K562 (cell line): ENCODE data around the gene PLOD1. TPM values are rescaled to one million over a fixed set of nuclear protein-coding genes. Genes with fewer than 3 reads are reported as not detected.
A peak's percentile ranks its signal among the peaks of the same experiment; 100 is the strongest.

Source experiments
- AFF1 ChIP-seq, 2 experiments: fragments of 450-650 bp; IDR thresholded peaks; 2 replicates each; pipeline ENCODE4 v1.6.1; 2018; ENCODE audit warnings: mild to moderate bottlenecking in 2 of 2, low read depth in 1 of 2; ENCODE audit not compliant: partially characterized antibody in 2 of 2
- CHD4 ChIP-seq: fragments of 200-600 bp; sonication (generic); IDR thresholded peaks from 3 replicates; pipeline ENCODE4 v1.6.1; 2012; ENCODE audit warnings: low read depth, mild to moderate bottlenecking, mixed read lengths, low read length, inconsistent platforms; ENCODE audit not compliant: insufficient read depth, insufficient replicate concordance, poor library complexity, severe bottlenecking
- E2F1 ChIP-seq: sonication (generic); formaldehyde crosslinking; IDR thresholded peaks from 2 replicates; pipeline ENCODE4 v1.8.1; 2023; ENCODE audit warnings: mild to moderate bottlenecking, missing genetic modification reagents, moderate library complexity
- ELF4 ChIP-seq: fragments of 450-650 bp; formaldehyde crosslinking; IDR thresholded peaks from 2 replicates; pipeline ENCODE4 v1.4.0; 2022; ENCODE audit warnings: missing genetic modification characterization
- FOXJ2 ChIP-seq: fragments of 200-800 bp; sonication (Bioruptor generic); IDR thresholded peaks from 2 replicates; pipeline ENCODE4 v1.6.1; 2016; ENCODE audit warnings: missing genetic modification characterization, missing compliant biosample characterization
- FOXM1 ChIP-seq, 2 experiments: fragments of 450-650 bp in 1 of 2; sonication (generic) in 1 of 2; formaldehyde crosslinking in 1 of 2; IDR thresholded peaks; 2 replicates each; pipeline versions ENCODE4 v1.6.1 to v1.9.0; 2017 to 2022; ENCODE audit warnings: low read depth in 2 of 2, mild to moderate bottlenecking in 2 of 2, missing genetic modification reagents in 1 of 2, moderate library complexity in 1 of 2
- FUS ChIP-seq: fragments of 200-400 bp; formaldehyde crosslinking; optimal IDR thresholded peaks from 2 replicates; pipeline ENCODE3; 2017; ENCODE audit warnings: low read depth, low read length
- KDM2B ChIP-seq: fragments of 250-450 bp; sonication (Bioruptor Pico); IDR thresholded peaks from 2 replicates; pipeline ENCODE4 v1.8.0; 2021; ENCODE audit warnings: mild to moderate bottlenecking, moderate library complexity
- MITF ChIP-seq: IDR thresholded peaks from 2 replicates; pipeline ENCODE4 v1.6.1; 2014; ENCODE audit warnings: antibody characterized with exemption
- MNT ChIP-seq, 2 experiments: fragments of 450-650 bp; conservative IDR thresholded peaks; 2 replicates each; pipeline ENCODE4 v1.6.1; 2017; ENCODE audit warnings: mild to moderate bottlenecking in 2 of 2, moderate library complexity in 2 of 2
- RBM25 ChIP-seq: fragments of 200-400 bp; formaldehyde crosslinking; IDR thresholded peaks from 2 replicates; pipeline ENCODE4 v1.6.1; 2018; ENCODE audit warnings: low read length, low read depth, moderate library complexity; ENCODE audit not compliant: severe bottlenecking
- RFX7 ChIP-seq: fragments of 250-450 bp; sonication (Bioruptor Pico); IDR thresholded peaks from 2 replicates; pipeline ENCODE4 v1.5.1; 2021; ENCODE audit warnings: mild to moderate bottlenecking
- SRSF3 ChIP-seq: fragments of 200-400 bp; formaldehyde crosslinking; IDR thresholded peaks from 2 replicates; pipeline ENCODE4 v1.6.1; 2016; ENCODE audit warnings: mild to moderate bottlenecking, low read length, moderate library complexity; ENCODE audit not compliant: insufficient read depth
- YY1 ChIP-seq, 3 experiments: IDR thresholded peaks; 2 replicates each; pipeline ENCODE4 v1.6.1; 2011; ENCODE audit warnings: low read length in 2 of 3, mild to moderate bottlenecking in 2 of 3, moderate library complexity in 2 of 3, borderline replicate concordance in 1 of 3, control low read depth in 1 of 3, low read depth in 1 of 3; ENCODE audit not compliant: insufficient read depth in 3 of 3, insufficient replicate concordance in 2 of 3, control insufficient read depth in 1 of 3, insufficient read length in 1 of 3; ENCODE audit errors: extremely low read depth in 1 of 3
- ZNF586 ChIP-seq: fragments of 450-650 bp; formaldehyde crosslinking; conservative IDR thresholded peaks from 2 replicates; pipeline ENCODE4 v1.4.0; 2020; ENCODE audit warnings: mild to moderate bottlenecking, moderate library complexity
- polyA plus RNA-seq, 8 experiments: library from polyadenylated mRNA; depleted of rRNA in 4 of 8; stranded (reverse) in 5 of 8; unstranded in 3 of 8; fragments of >200 nt; fragmentation: Nextera tagmentation in 2 of 8; fragmentation: Illumina TruSeq in 1 of 8; extraction: Ambion mirVana in 2 of 8; extraction: Trizol in 1 of 8; gene quantifications; 2 replicates each; pipeline versions ENCODE4 v1.2.1 to v1.2.3, GENCODE V29; 2011 to 2014; ENCODE audit warnings: inconsistent platforms in 1 of 8, missing spikeins in 1 of 8
- total RNA-seq, 7 experiments: library from RNA; depleted of rRNA in 6 of 7; stranded (reverse); fragments of >200 nt in 6 of 7; fragmentation: Illumina TruSeq in 2 of 7; extraction: Trizol in 2 of 7; gene quantifications; 2 replicates each; pipeline versions ENCODE4 v1.2.1 to v1.2.3, GENCODE V29; 2011 to 2021; ENCODE audit warnings: low replicate concordance in 1 of 7

Gene PLOD1
- total and polyA plus RNA-seq, 9 of the 15 experiments (the other 6 are each of a cell fraction or from before 2014, with no cell fraction given), result 16.6 to 90.8 (median 52.7) TPM

- no peak for TF ChIP-seq MITF
- TF ChIP-seq RFX7 (CRISPR knock-in tag), result no peak
- TF ChIP-seq ELF4 (CRISPR knock-in tag), result 0 out of 2 replicates have a peak, but pooled peaks have one; percentile 37
- TF ChIP-seq AFF1 (IDR thresholded peaks at IDR 0.05; ENCODE audit: low read depth in 1 of 2, partially characterized antibody in 2 of 2), result peak in 1 of 2 experiments; percentile 88
- TF ChIP-seq FOXJ2 (tag), result 0 out of 2 replicates have a peak, but pooled peaks have one; percentile 33
- TF ChIP-seq MNT (conservative IDR thresholded peaks at IDR 0.05), result peak; percentile 85 to 94
- peak; percentile 87 for TF ChIP-seq FUS
- TF ChIP-seq FOXM1 (IDR thresholded peaks at IDR 0.05; ENCODE audit: low read depth), result no peak
- TF ChIP-seq FOXM1 (CRISPR knock-in tag; IDR thresholded peaks at IDR 0.05; ENCODE audit: low read depth), result no peak
- TF ChIP-seq ZNF586 (CRISPR knock-in tag), result no peak
- TF ChIP-seq KDM2B (CRISPR knock-in tag), result no peak
- 0 out of 2 replicates have a peak, but pooled peaks have one; percentile 54 for TF ChIP-seq SRSF3
- no peak for TF ChIP-seq CHD4
- peak; percentile 93 to 99 (median 96) for TF ChIP-seq YY1 (IDR thresholded peaks at IDR 0.05; ENCODE audit: borderline replicate concordance in 1 of 3, control insufficient read depth in 1 of 3, extremely low read depth in 1 of 3, insufficient read depth in 3 of 3, insufficient read length in 1 of 3, insufficient replicate concordance in 2 of 3, low read depth in 1 of 3, low read length in 2 of 3)
- peak; percentile 93 for TF ChIP-seq E2F1 (CRISPR knock-in tag)
- TF ChIP-seq RBM25, result no peak
Observed at GRCh38 chr1:11979851-11980675, 45.5 kb downstream of the PLOD1 start, which contains the start of gene MFN2 (continued).
